Astrocyte (in vitro differentiated cells and primary cell): ENCODE measurements around the gene CLK4. TPM values are rescaled to one million over a fixed set of nuclear protein-coding genes. Genes with fewer than 3 reads are reported as not detected.

Experiments used
- DNase-seq: peaks from one replicate; pipeline ENCODE4 v3.0.0-alpha.2; 2010; ENCODE audit warnings: low read depth
- FAIRE-seq: peaks from 2 replicates; lab custom pipeline; 2011; peaks lifted over from hg19 to GRCh38; lab: Jason Lieb, UNC
- H2AFZ ChIP-seq: 2 replicates; pipeline ENCODE4 v1.6.0; 2012; ENCODE audit warnings: low read depth, low read length, inconsistent platforms
- H3K27ac ChIP-seq: 2 replicates; pipeline ENCODE4 v1.5.1; 2011; ENCODE audit warnings: low read depth, low read length, inconsistent platforms
- H3K27me3 ChIP-seq: 2 replicates; pipeline ENCODE4 v1.6.0; 2011; ENCODE audit warnings: low read length, inconsistent platforms; ENCODE audit not compliant: insufficient read depth
- H3K36me3 ChIP-seq: 2 replicates; pipeline ENCODE4 v1.5.1; 2011; ENCODE audit warnings: low read length, inconsistent platforms; ENCODE audit not compliant: insufficient read depth
- H3K4me1 ChIP-seq: 2 replicates; pipeline ENCODE4 v1.5.1; 2011; ENCODE audit warnings: low read length, inconsistent platforms; ENCODE audit not compliant: insufficient read depth
- H3K4me2 ChIP-seq: 2 replicates; pipeline ENCODE4 v1.6.0; 2012; ENCODE audit warnings: low read length, inconsistent platforms
- H3K4me3 ChIP-seq: 2 replicates; pipeline ENCODE4 v1.5.1; 2011; ENCODE audit warnings: low read depth, mild to moderate bottlenecking, low read length, inconsistent platforms; ENCODE audit not compliant: insufficient read depth
- H3K79me2 ChIP-seq: 2 replicates; pipeline ENCODE4 v1.6.0; 2012; ENCODE audit warnings: mild to moderate bottlenecking, low read length, inconsistent platforms; ENCODE audit not compliant: insufficient read depth
- H3K9ac ChIP-seq: 2 replicates; pipeline ENCODE4 v1.6.0; 2012; ENCODE audit warnings: mild to moderate bottlenecking, low read length, inconsistent platforms
- H3K9me3 ChIP-seq: 2 replicates; pipeline ENCODE4 v1.5.1; 2012; ENCODE audit warnings: low read depth, mild to moderate bottlenecking, low read length, inconsistent platforms; ENCODE audit not compliant: insufficient read depth
- H4K20me1 ChIP-seq: 2 replicates; pipeline ENCODE4 v1.6.0; 2012; ENCODE audit warnings: low read length, inconsistent platforms; ENCODE audit not compliant: insufficient read depth
- H3K27ac Mint-ChIP-seq: one replicate; pipeline ENCODE4 v1.8.0; 2021; ENCODE audit warnings: mild to moderate bottlenecking, mixed read lengths; ENCODE audit not compliant: unreplicated experiment
- H3K27me3 Mint-ChIP-seq: one replicate; pipeline ENCODE4 v1.8.0; 2021; ENCODE audit warnings: low read depth, mixed read lengths; ENCODE audit not compliant: unreplicated experiment
- H3K36me3 Mint-ChIP-seq: one replicate; pipeline ENCODE4 v1.8.0; 2021; ENCODE audit warnings: low read depth, mixed read lengths; ENCODE audit not compliant: unreplicated experiment
- H3K4me1 Mint-ChIP-seq: one replicate; pipeline ENCODE4 v1.8.0; 2021; ENCODE audit warnings: low read depth, mixed read lengths; ENCODE audit not compliant: unreplicated experiment
- H3K4me3 Mint-ChIP-seq: one replicate; pipeline ENCODE4 v1.8.0; 2021; ENCODE audit warnings: mild to moderate bottlenecking, moderate library complexity, mixed read lengths; ENCODE audit not compliant: unreplicated experiment
- H3K9me3 Mint-ChIP-seq: one replicate; pipeline ENCODE4 v1.8.0; 2021; ENCODE audit warnings: mild to moderate bottlenecking, mixed read lengths; ENCODE audit not compliant: unreplicated experiment
- EZH2 ChIP-seq: IDR thresholded peaks from 2 replicates; pipeline ENCODE4 v1.6.1; 2012; ENCODE audit warnings: mild to moderate bottlenecking, low read length, inconsistent platforms; ENCODE audit not compliant: insufficient read depth
- total RNA-seq: library from RNA; stranded (reverse); gene quantifications from 2 replicates; pipeline ENCODE4 v1.2.1, GENCODE V29; 2021
- TF ChIP-seq, protein P1 (sequence below): IDR thresholded peaks from 2 replicates; pipeline ENCODE4 v1.5.1; 2011; ENCODE audit warnings: low read depth, mild to moderate bottlenecking, inconsistent platforms, low read length, moderate library complexity; ENCODE audit not compliant: insufficient read depth

CLK4 gene
- total RNA-seq, 1 donor from 2014 or later = 16.5 TPM

DNA sequence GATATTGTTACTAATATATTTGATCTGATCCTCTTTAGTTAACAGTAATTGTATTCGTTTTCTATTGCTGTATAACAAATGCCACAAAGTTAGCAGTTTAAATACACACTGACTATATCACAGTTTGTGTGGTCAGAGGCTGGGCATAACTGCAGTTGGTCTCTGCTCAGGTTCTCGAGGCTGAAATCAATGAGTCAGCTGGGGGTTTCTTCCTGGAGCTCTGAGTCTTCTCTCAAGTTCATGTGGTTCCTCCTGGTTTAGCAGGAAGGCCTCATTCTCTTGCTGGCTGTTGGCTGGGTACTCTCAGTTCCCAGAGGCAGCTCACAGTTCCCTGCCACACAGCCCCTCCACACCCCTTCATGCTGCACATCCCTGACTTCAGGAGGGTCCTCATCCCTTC is 57.4 kb downstream of the CLK4 start:
- Mint-ChIP-seq H3K4me3 (no peak overlapping the region), H3K36me3 (peaks cover 3% of the 10 kb centered on the region), H3K27ac (peak overlapping the region; percentile 28), H3K9me3 (peaks cover 9% of the 10 kb centered on the region), H3K4me1 (no peaks in the 10 kb centered on the region), H3K27me3 (peaks cover 11% of the 10 kb centered on the region)
- TF ChIP-seq EZH2 = no peak
- TF ChIP-seq, protein P1, sequence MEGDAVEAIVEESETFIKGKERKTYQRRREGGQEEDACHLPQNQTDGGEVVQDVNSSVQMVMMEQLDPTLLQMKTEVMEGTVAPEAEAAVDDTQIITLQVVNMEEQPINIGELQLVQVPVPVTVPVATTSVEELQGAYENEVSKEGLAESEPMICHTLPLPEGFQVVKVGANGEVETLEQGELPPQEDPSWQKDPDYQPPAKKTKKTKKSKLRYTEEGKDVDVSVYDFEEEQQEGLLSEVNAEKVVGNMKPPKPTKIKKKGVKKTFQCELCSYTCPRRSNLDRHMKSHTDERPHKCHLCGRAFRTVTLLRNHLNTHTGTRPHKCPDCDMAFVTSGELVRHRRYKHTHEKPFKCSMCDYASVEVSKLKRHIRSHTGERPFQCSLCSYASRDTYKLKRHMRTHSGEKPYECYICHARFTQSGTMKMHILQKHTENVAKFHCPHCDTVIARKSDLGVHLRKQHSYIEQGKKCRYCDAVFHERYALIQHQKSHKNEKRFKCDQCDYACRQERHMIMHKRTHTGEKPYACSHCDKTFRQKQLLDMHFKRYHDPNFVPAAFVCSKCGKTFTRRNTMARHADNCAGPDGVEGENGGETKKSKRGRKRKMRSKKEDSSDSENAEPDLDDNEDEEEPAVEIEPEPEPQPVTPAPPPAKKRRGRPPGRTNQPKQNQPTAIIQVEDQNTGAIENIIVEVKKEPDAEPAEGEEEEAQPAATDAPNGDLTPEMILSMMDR = no peak
- Histone ChIP-seq H3K27ac (no peak overlapping the region), H3K9ac (no peak overlapping the region), H3K4me3 (no peak overlapping the region), H3K79me2 (no peaks in the 10 kb centered on the region), H3K4me1 (no peaks in the 10 kb centered on the region), H3K36me3 (no peaks in the 10 kb centered on the region), H2AFZ (no peak overlapping the region), H3K4me2 (no peak overlapping the region), H3K27me3 (no peaks in the 10 kb centered on the region), H4K20me1 (no peaks in the 10 kb centered on the region), H3K9me3 (no peaks in the 10 kb centered on the region)
- no peak for DNase-seq
- FAIRE-seq = no peak

DNA sequence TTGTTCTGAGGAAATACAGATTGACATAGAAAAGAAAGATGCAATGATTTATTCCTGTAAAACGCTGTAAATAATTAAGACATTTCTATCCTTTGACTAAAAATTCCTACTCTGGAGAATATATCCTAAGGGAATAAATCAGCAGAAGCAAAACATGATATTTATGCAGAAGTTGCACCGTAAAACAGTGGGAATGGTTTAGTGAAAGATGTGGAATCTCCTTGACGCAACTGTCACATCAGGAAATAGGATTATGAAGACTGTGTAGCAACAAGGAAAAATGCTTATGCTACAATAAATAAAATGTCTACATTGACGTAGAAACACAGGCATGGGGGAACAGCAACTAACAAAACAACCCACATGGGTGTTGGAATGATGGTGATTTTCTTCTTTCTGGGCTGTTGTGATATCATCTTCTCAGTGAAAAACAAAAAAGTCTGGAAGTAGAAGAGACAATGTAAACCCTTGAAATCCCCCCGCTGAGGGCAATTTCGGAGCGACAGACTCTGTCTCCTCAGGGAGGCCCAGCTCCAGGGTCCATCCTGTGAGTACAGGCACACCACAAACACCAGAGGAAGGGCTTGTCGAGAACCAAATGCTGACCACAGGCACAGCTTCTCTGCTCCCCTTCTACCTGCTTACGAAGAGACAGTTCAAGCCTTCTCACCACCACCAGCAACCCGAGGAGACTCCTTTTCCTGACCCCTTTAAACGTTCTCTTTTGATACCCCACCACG is 61.9 kb downstream of the CLK4 start:
- no peak overlapping the region for H3K27ac ChIP-seq
- no peaks in the 10 kb centered on the region for H3K4me1 ChIP-seq
- H3K27me3 ChIP-seq = no peaks in the 10 kb centered on the region
- TF ChIP-seq EZH2 = no peak
- TF ChIP-seq, protein P1 = no peak
- no peaks in the 10 kb centered on the region for H3K36me3 Mint-ChIP-seq
- H3K27me3 Mint-ChIP-seq = peaks cover 16% of the 10 kb centered on the region
- no peaks in the 10 kb centered on the region for H3K36me3 ChIP-seq
- FAIRE-seq (no peak), DNase-seq (no peak)
- H3K4me2 ChIP-seq = no peak overlapping the region
- H3K79me2 ChIP-seq = no peaks in the 10 kb centered on the region
- no peak overlapping the region for H2AFZ ChIP-seq
- no peak overlapping the region for H3K9ac ChIP-seq
- no peak overlapping the region for H3K4me3 Mint-ChIP-seq
- no peak overlapping the region for H3K4me3 ChIP-seq
- no peaks in the 10 kb centered on the region for H4K20me1 ChIP-seq
- H3K9me3 ChIP-seq = no peaks in the 10 kb centered on the region
- H3K9me3 Mint-ChIP-seq = peaks cover 3% of the 10 kb centered on the region
- H3K27ac Mint-ChIP-seq = no peak overlapping the region
- H3K4me1 Mint-ChIP-seq = no peaks in the 10 kb centered on the region

DNA sequence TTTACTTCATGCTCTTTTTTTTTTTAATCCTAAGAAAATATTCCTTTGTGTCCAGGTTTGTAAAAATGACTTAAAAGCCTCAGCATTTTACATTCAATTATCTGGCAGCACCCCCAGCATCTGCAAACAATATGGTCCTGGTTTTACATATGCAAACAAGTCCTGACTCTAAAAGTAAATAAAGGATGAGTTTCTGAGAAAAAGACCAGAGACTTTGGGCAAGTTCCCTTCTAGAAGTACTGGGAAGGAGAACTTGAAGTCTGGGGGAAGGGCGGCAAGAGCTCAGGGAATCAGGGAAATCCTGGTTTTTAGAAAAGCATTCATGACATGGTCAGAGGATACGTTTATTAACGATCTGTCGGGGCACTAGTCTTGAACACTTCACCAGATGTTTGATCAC is 62.5 kb downstream of the CLK4 start:
- no peaks in the 10 kb centered on the region for H3K36me3 ChIP-seq
- H3K27me3 ChIP-seq = no peaks in the 10 kb centered on the region
- H3K9ac ChIP-seq = no peak overlapping the region
- no peak overlapping the region for H3K27ac Mint-ChIP-seq
- no peak overlapping the region for H3K27ac ChIP-seq
- no peaks in the 10 kb centered on the region for H3K9me3 ChIP-seq
- peaks cover 20% of the 10 kb centered on the region for H3K27me3 Mint-ChIP-seq
- FAIRE-seq = no peak
- H3K4me3 Mint-ChIP-seq = no peak overlapping the region
- H3K79me2 ChIP-seq = no peaks in the 10 kb centered on the region
- no peaks in the 10 kb centered on the region for H3K4me1 Mint-ChIP-seq
- H2AFZ ChIP-seq = no peak overlapping the region
- no peaks in the 10 kb centered on the region for H4K20me1 ChIP-seq
- TF ChIP-seq, protein P1 = no peak
- no peak for TF ChIP-seq EZH2
- H3K4me1 ChIP-seq = no peaks in the 10 kb centered on the region
- H3K36me3 Mint-ChIP-seq = no peaks in the 10 kb centered on the region
- no peak overlapping the region for H3K4me2 ChIP-seq
- DNase-seq = no peak
- no peak overlapping the region for H3K4me3 ChIP-seq
- no peaks in the 10 kb centered on the region for H3K9me3 Mint-ChIP-seq
